GM21367 (cell line): ENCODE results near the gene PJVK.
"Not testable (repeated sequence)": the region's sequence is repeated elsewhere in the genome, so short reads cannot be mapped to it uniquely, and the experiment has no call there.

Experiments
- ATAC-seq: cut with Tn5 transposase; IDR thresholded peaks from one replicate; pipeline ENCODE4 v1.9.1; 2021; ENCODE audit not compliant: unreplicated experiment

The PJVK gene, protein sequence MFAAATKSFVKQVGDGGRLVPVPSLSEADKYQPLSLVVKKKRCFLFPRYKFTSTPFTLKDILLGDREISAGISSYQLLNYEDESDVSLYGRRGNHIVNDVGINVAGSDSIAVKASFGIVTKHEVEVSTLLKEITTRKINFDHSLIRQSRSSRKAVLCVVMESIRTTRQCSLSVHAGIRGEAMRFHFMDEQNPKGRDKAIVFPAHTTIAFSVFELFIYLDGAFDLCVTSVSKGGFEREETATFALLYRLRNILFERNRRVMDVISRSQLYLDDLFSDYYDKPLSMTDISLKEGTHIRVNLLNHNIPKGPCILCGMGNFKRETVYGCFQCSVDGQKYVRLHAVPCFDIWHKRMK

DNA sequence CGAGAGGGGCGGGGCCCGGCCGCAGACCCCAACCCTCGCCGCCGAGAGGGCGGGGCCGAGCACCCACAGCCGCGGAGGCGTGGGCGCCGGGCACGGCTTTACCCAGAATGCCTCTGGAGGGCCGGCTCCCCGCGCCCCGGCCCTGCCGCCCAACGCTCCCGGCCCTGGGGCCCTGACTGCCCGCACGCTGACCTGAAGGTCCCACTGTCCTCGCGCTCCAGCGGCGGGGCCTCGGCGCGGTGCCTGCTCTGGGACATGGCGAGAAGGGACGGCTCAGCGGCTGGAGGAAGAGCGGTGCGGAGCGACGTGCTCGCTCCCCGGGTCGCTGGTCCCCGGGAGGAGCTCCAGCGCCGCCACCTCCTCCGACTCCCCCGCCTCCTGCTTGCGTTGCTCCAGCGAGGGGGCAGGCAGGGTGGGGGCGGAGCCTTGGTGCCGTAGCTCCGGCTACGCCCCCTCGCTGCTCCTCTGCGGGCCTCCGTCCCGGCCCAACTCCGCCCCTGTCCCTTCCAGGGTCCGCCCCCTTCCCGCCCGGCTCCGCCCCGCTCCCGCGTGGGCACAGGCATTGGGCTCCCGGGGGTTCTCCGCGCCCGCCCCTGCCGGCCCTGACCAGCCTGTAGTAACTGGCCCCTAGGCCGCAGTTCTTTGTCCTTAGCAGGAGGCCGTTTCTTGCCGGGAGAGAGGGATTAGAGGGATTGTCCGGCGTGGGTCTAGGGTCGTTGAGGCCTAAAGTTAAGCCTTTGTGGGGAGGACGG, at the start of gene PJVK, which contains the start of gene PRKRA:
TSS of gene PJVK (plus strand) at position 605 of the 752 bp plus-strand sequence. CDS start 2,032 bp downstream, outside the sequence.
TSS of gene PRKRA (minus strand) at position 402 of the 752 bp plus-strand sequence. CDS start at position 257, 145 bp downstream.
- ATAC-seq = peak; percentile 82

DNA sequence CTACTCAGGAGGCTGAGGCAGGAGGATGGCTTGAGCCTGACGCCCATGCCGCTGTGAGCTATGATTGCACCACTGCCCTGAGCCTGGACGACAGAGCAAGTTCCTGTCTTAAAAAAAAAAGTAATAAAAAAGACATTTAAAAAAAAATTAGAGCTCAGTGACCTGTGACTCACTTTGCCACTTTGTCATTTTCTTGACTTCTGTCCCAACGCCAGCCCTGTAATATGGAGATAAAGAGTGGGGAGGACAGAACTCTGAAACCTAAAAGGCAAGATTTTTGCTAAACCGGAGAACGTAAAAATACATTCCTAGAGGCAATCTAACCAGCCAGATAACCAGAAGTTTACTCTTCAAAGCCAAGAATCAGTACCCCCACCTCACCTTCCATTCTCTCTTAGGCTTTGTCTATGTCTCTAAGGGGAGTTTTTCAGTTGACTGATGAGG, 49.2 kb upstream of the PJVK start:
- no peak for ATAC-seq

DNA sequence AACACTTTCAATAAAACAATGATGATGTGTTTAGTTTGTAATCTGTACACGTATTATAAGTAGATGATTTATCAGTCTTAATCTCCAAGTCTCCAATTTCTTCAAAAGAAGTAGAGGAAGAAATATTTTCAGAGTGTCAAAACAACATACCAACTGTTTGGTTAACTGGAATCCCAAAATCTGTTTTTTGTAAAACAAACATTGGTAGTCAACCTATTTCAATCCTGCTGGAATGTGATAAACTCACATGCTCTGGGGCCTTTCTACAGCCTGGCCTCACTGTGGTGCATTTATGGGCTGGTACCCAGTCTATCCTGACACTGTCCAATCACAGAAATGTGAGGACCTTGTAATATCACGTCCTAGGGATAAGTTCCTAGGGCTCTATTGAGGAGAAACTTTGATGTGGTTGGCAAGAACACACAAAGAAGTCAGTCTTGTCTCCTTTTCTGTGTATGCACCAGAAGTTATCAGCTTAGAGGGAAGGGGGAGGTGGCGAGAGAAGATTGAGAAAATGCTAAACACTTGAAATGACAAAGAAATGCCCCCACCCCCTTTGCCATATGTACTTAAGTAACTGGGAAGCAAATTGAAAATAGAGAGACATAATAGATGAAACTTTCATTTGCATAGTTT, 47.4 kb upstream of the PJVK start:
- peak; percentile 18 for ATAC-seq

DNA sequence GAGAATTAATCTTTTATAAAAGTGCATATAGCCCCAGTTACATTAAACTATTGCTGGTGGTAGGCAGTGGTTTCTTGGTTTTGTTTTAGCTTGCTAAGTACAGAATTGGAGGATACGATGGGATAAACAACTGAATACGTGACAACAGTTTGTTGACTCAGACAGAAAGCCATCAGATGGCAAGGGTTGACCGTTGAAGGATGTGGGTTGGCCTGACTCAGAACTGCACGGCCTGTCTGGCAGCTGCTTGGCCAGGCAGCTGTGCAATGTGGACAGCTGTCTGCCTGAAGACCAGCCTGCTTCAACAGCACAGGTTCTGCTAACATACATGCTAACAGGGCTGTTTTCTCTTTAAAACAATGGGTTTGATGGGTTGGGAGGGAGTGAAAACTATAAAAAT, 46.8 kb upstream of the PJVK start:
- ATAC-seq = peak; percentile 99

DNA sequence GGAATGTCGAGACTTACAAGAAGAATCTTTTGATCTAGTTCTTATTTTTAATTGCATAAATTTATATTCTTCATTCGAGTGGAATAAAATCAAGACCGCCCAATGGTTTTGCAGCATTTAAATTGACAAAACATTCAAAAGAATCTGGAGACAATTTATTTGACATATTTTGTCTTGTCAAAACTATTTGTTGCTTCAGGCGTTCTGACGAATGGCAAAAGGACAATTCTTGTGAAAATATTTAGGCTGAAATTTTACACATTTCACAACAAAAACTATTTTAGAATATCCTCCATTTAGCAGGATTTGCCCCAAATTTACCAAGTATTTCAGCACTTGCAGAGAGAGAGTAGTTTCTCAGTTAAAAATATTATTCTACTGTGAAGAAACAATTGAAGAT, 41.9 kb upstream of the PJVK start:
- ATAC-seq = no peak

DNA sequence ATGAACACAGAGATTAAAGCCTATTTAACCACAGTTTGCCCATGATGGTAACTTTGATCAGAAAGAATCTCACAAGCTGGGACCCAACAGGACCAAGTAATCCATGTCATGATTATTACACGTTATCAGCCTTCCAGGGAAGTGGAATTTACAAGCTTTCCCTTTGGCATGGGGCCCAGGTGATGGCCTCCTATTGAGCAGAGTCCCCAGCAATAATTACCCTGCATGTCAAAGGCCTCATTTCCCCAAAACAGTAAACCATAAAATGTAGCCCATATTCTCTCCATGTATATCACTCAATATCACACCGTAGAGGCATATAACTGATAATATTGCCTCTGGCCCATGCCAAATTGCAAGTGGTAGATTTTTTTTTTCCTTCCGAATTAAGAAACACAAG, 39.1 kb upstream of the PJVK start:
- ATAC-seq = no peak

DNA sequence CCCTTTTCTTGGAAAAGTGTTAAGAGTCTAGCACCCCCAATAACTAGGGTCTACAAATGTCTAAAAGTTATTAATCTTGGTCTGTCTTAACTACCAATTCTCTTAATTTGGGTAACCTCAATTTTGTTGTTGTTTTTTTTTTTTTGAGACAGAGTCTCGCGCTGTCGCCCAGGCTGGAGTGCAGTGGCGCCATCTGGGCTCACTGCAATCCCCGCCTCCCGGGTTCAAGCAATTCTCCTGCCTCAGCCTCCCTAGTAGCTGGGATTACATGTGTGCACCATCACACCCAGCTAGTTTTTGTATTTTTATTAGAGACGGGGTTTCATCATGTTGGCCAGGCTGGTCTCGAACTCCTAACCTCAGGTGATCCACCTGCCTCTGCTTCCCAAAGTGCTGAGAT, 38.7 kb upstream of the PJVK start:
- not testable (repeated sequence) for ATAC-seq

DNA sequence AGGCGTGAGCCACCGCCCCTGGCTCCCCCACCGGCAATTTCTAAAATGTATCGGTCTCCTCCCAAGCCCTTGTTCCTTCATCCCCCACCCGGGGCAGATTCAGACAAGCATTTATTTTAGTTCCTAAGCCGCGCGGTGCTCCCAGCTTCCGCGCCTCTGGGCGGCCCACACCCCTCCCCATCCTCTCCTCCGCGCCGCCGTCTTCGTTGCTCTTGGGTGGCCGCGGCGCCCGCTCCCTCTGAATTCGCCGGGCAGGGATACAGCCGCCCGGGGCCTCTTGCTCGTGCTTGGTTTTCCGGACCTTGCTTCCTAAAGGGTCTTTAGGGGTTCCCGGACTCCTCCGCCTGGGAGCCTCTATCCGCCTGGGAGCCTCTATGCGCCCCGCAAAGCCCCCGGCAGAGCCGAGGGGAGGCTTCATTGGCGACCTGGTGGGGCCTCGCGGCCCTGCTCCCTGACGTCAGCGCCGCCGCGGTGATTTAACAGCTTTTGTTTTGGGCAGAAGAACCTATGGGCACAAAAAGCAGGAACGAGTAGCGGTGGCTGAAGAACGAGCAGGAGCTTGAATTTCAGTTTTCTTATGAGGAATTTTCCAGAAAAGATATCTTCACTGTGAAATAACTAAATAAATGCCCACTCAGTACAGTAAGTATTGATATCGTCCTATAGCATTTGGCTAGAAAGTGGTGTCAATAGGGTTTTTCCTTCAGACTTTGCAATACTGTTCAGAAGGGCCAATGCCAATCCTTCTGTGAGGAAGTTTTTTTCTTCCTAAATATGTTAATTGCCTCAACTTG, 37.5 kb upstream of the PJVK start:
- ATAC-seq = peak; percentile 65

DNA sequence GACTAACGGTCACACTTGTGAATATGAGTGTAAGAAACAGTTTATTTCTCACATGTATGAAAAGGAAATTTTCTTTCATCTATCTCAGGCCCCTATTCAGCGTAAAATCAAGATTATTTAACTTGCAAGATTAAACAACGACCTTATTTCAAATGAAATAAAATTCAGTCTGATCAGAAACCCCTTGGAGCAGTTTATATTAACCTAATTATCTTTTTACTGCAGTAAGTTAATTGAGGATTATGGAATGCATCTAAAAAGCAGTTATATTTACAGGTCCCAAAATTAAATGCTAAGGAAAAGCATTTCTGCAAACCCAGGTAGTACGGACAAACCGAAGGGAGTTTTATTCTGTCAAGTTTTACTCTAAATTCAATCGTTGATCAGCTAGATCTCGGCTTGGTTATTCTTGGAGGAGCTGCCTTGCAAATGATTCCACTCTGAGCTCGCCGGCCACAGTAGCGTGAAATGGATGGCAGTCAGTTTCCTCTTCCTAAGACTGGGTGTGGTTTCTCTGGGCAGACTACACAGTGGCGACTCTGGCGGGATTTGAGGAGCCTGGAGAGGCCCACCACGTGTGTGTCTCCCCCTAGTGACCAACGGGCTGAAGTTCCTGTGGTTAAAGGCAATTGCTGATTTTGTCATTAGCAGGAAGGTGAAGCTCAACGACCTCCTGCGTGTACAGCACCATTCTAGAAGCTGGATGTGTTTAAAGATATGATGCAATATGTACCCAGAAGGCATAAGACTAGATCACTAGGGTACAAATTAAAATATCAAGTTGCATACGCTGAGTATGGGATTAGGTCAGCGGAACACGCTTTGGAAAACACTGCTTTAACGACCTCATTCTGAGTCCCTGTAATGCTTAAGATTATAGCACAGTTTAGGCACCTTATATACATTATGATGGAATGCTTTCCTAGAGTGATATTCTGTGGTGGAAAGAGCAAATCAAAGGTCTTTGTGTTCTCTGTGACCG, 36.6 kb upstream of the PJVK start:
- peak; percentile 86 for ATAC-seq

DNA sequence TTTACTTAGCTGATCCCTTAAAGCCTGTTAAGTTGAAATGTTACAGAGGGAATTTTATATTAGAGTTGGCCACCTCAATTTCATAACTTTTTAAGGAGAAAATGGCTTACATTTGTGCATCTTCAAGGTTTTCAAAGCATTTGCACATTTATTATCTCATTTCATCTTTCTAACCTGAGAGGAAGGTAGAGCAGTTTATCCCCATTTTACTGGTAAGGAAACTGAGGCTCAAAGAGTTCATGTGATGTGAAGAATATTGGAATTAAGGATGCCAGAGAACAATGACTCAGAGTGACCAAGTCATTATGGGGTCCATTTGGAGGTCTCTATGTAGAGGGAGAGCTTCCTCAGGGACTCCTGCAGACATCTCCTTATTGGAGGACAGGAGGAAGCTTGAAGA, 35.2 kb upstream of the PJVK start:
- no peak for ATAC-seq

DNA sequence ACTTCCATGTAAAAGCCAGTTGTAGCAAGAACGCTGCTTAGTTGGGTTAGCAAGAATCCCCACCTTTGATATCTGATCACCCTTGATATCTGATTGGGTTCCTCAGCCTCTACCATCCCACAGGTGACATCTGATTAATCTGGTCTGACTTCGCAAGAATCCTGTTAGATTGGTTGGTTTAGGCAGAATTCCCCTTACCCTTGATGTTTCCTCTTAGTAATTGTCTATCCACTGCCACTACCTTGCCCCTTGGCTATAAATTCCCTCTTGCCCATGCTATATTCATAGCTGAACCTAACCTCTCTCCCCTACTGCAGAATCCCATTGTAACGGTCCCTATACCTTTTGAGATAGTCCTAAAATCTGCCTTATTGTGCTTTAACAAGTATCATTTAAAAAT, 33.3 kb upstream of the PJVK start:
- ATAC-seq = no peak

DNA sequence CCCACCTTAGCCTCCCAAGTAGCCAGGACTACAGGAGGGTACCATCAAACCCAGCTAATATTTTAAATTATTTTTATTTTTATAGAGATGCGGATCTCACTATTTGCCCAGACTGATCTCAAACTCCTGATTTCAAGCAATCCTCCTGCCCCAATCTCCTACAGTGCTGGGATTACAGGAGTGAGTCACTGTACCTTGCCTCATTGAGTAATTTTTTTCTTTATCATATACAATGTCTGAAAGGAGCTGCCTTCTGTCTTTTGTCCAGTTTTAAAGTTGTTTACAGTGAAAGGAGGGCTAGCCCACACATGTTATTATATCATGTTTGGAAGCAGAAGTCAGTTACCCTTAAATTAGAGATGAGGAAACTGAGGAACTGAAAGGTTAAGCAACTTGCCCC, 32.8 kb upstream of the PJVK start:
- no peak for ATAC-seq

DNA sequence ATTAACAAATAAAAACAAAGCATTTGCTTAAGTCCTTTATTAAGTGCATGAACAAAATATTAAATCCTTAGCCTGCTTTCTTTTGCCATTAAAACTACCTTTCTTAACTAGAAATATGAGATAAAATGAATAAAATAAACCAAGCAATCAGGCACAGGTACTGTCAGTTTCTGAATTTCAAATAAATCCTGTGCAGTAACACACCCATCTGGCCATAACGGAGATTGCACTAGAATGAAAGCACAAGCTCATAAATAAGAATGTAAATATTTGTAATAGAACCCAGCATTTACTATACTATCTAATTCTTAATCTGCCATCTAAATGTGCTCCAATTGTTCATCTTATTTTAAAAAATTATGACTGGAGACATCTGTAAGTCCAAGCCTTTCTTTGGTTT, 32.1 kb upstream of the PJVK start:
- ATAC-seq = no peak

DNA sequence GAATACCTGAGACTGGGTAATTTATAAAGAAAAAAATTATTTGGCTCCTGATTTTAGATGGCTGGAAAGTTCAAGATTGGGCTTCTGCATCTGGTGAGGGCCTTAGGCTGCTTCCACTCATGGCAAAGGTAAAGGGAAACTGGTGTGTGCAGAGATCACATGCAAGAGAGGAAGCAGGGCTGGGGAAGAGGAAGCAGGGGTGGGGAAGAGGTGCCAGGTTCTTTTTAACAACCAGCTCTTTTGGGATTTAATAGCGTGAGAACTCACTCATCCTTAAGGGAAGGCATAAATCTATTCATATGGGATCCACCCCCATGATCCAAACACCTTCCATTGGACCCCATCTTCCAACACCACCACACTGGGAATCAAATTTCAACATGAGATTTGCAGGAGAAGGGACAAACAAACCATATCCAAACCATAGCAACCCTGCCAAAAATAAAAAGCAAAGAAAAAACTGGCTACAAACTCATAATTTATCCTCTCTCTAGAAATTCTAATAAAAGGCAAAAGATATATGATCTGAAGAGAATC, 30.6 kb upstream of the PJVK start:
- no peak for ATAC-seq

DNA sequence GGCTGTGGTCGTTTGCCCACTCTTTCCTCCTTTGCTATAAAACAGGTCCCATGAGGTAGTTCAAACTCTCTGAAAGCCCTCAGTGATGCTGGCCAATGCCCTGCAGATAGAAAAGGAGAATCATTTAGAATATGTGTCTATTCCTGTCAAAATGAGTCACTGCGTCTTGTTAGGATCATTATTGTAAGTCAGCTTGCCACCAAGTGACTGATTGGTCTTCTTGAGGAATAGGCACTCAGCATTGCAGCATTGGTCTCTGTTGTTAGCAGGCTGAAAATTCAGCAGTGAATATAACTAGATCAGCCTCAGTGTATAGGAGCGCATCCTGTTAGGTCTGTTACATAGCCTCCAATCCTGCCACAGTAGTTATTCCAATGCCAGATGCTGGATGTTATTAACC, 29.1 kb upstream of the PJVK start:
- no peak for ATAC-seq

DNA sequence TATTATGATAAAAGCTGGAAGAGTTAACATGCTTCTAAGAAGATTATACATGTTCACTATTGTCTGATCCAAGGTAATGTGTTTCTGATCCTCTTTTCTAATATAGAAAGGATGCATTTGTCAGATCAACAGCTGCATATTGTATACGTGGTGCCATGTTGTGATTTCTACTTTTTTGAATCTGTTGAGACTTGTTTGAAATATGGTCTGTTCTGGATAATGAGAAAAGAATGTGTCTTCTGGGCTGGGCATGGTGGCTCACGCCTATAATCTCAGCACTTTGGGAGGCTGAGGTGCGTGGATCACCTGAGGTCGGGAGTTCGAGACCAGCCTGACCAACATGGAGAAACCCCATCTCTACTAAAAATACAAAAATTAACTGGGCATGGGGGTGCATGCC, 27.4 kb upstream of the PJVK start:
- not testable (repeated sequence) for ATAC-seq

DNA sequence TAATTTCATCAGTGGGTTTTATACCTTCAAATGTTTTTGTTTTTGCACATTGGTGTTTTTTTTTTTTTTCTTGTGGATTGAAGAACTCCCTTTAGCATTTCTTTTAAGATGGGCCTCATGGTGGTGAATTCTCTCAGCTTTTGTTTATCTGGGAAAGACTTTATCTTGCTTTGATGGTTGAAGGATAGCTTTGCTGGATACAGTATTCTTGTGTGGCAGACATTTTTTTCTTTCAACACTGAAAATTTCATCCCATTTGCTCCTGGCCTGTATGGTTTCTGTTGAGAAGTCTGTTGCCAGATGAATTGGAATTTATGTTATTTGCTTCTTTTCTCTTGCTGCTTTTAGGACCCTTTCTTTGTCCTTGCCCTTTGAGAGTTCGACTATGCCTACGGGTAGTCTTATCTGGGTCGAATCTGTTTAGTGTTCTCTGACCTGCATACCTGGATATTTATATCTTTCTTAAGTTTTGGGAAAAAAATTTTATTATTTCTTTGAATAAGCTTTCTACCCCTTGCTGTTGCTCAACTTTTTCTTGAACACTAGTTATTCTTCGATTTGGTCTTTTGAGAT, 25.8 kb upstream of the PJVK start:
- ATAC-seq = no peak

DNA sequence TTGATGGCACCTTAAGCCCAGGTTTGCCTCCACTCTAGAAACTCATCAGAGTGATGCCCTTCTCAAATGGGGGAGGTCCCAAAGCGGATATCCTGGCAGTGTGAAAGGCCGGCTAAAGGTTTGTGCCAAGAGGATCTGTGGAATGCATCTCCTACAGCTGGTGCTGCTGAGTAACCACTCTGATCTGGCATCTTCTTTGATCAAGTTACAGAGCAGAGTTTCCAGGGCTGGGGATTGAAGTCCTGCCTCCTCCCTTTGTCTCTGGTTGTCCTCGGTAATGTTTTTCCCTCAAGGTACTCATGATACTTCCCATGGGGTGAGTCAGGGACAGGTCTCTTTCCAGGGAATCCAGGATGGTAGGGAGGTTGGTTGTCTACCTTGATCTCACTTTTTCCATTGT, 24.8 kb upstream of the PJVK start:
- no peak for ATAC-seq

DNA sequence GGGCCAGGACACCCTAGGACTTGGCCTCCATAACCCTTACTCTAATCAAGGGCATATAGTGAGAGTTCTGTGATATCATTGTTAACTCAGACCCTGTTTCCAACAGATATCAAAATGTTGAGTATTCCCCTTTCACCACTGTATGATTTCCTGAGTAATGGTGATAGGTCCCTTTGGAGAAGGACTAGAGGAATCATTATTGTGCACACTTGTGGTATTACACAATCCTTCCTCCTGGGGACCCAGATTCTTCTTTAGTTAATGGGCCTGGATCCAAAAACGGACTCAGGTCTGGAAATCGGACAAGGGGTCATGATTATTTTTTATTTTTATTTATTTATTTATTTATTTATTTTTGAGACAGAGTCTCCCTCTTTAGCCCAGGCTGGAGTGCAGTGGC, 23.7 kb upstream of the PJVK start:
- no peak for ATAC-seq
